HepG2 (cell line): Measurements from ENCODE around the gene ID3. TPM values are rescaled to one million over a fixed set of nuclear protein-coding genes. Genes with fewer than 3 reads are reported as not detected.

ENCODE experiments used
- AHR ChIP-seq: IDR thresholded peaks from 2 replicates; pipeline ENCODE4 v1.6.1; 2018; ENCODE audit warnings: missing genetic modification reagents, missing compliant biosample characterization
- CCAR2 ChIP-seq: fragments of 200-400 bp; formaldehyde crosslinking; optimal IDR thresholded peaks from 2 replicates; pipeline ENCODE3; 2018; ENCODE audit warnings: low read depth, mild to moderate bottlenecking, low read length, moderate library complexity
- CHD2 ChIP-seq: IDR thresholded peaks from 2 replicates; pipeline ENCODE4 v1.6.1; 2011; ENCODE audit warnings: low read depth, low read length, improper control_type of control experiment
- CSRNP2 ChIP-seq: sonication (generic); formaldehyde crosslinking; conservative IDR thresholded peaks from 2 replicates; pipeline ENCODE4 v1.8.0; 2022; ENCODE audit warnings: low read depth, missing genetic modification reagents
- KLF9 ChIP-seq: IDR thresholded peaks from 2 replicates; pipeline ENCODE4 v1.6.1; 2016; ENCODE audit warnings: low read depth
- MTERF4 ChIP-seq: sonication (generic); formaldehyde crosslinking; IDR thresholded peaks from 2 replicates; pipeline ENCODE4 v1.8.0; 2023; ENCODE audit warnings: mild to moderate bottlenecking, missing genetic modification reagents
- NFAT5 ChIP-seq: sonication (generic); formaldehyde crosslinking; IDR thresholded peaks from 2 replicates; pipeline ENCODE4 v1.4.0; 2020; ENCODE audit warnings: missing genetic modification reagents
- NR2F1 ChIP-seq, 2 experiments: fragments of 450-650 bp in 1 of 2; formaldehyde crosslinking in 1 of 2; IDR thresholded peaks; 2 replicates each; pipeline versions ENCODE4 v1.5.0 to v1.6.1; 2016 to 2020; ENCODE audit warnings: mild to moderate bottlenecking in 1 of 2, missing compliant biosample characterization in 1 of 2, missing genetic modification reagents in 1 of 2, moderate library complexity in 1 of 2
- REST ChIP-seq, 2 experiments: IDR thresholded peaks; 2 replicates each; pipeline ENCODE4 v1.6.1; 2011 to 2012; ENCODE audit warnings: low read length in 2 of 2, borderline replicate concordance in 1 of 2, low read depth in 1 of 2, mild to moderate bottlenecking in 1 of 2, moderate library complexity in 1 of 2
- ZFP82 ChIP-seq: sonication (generic); formaldehyde crosslinking; IDR thresholded peaks from 2 replicates; pipeline ENCODE4 v1.5.1; 2020; ENCODE audit warnings: mild to moderate bottlenecking, missing genetic modification reagents, borderline replicate concordance
- ZNF12 ChIP-seq: sonication (generic); formaldehyde crosslinking; IDR thresholded peaks from 2 replicates; pipeline ENCODE4 v1.5.0; 2020; ENCODE audit warnings: missing genetic modification reagents
- ZNF484 ChIP-seq: sonication (generic); formaldehyde crosslinking; IDR thresholded peaks from 2 replicates; pipeline ENCODE4 v1.5.1; 2020; ENCODE audit warnings: mild to moderate bottlenecking, low read depth, missing genetic modification reagents, borderline replicate concordance
- ZNF615 ChIP-seq: sonication (generic); formaldehyde crosslinking; IDR thresholded peaks from 2 replicates; pipeline ENCODE4 v1.5.0; 2020; ENCODE audit warnings: mild to moderate bottlenecking, missing genetic modification reagents, borderline replicate concordance
- ZNF639 ChIP-seq: conservative IDR thresholded peaks from 2 replicates; pipeline ENCODE4 v1.6.1; 2018; ENCODE audit warnings: missing genetic modification reagents
- ZNF766 ChIP-seq: sonication (generic); formaldehyde crosslinking; IDR thresholded peaks from 2 replicates; pipeline ENCODE4 v1.5.0; 2020; ENCODE audit warnings: missing genetic modification reagents, borderline replicate concordance
- polyA plus RNA-seq, 8 experiments: library from polyadenylated mRNA; depleted of rRNA in 3 of 8; stranded (reverse) in 7 of 8; unstranded in 1 of 8; fragments of >200 nt; fragmentation: Illumina TruSeq in 4 of 8; extraction: Trizol in 4 of 8; gene quantifications; 2 replicates each; pipeline versions ENCODE4 v1.2.1 to v1.2.3, GENCODE V29; 2011 to 2016; ENCODE audit warnings: low read depth in 4 of 8, missing spikeins in 1 of 8, mixed read lengths in 1 of 8; ENCODE audit not compliant: insufficient read depth in 1 of 8
- total RNA-seq, 5 experiments: library from RNA; depleted of rRNA; stranded (reverse); fragments of >200 nt; fragmentation: Illumina TruSeq; extraction: Trizol; gene quantifications; 2 replicates each; pipeline ENCODE4 v1.2.3, GENCODE V29; 2016; ENCODE audit warnings: low read depth in 1 of 5

ID3 gene
- total and polyA plus RNA-seq, 2 of the 13 experiments (the other 11 are each of a cell fraction or from before 2014, with no cell fraction given): 64.8 to 115 TPM

- TF ChIP-seq ZNF615 (CRISPR knock-in tag) (no peak), ZNF484 (no peak), CCAR2 (no peak), KLF9 (CRISPR knock-in tag) (no peak), NR2F1 (CRISPR knock-in tag; IDR thresholded peaks at IDR 0.05) (no peak), ZFP82 (CRISPR knock-in tag) (0 out of 2 replicates have a peak, but pooled peaks have one; percentile 84), NFAT5 (no peak), ZNF766 (CRISPR knock-in tag) (no peak), REST (IDR thresholded peaks at IDR 0.05; ENCODE audit: borderline replicate concordance in 1 of 2, low read depth in 1 of 2, low read length in 2 of 2) (no peak), AHR (CRISPR knock-in tag) (no peak), MTERF4 (0 out of 2 replicates have a peak, but pooled peaks have one; percentile 57), CHD2 (no peak), CSRNP2 (CRISPR knock-in tag) (0 out of 2 replicates have a peak, but pooled peaks have one; percentile 35), ZNF12 (CRISPR knock-in tag) (no peak), ZNF639 (CRISPR knock-in tag) (no peak)
Measured at GRCh38 chr1:23530747-23531561, 28.3 kb downstream of the ID3 start, which contains the start of gene E2F2 (continued).
